ENCODE data around the gene SRSF3.
A peak's percentile ranks its signal among the peaks of the same experiment; 100 is the strongest.

Gene SRSF3

GRCh38 chr6:36613200-36613995 lies 19.2 kb downstream of the SRSF3 start:
- no peak overlapping the region for H3K4me3 ChIP-seq (ENCODE audit: low read depth, low read length)
- no peaks in the 10 kb centered on the region for H3K27me3 ChIP-seq (replicated peaks)
- no peak for TF ChIP-seq CTCF (IDR thresholded peaks at IDR 0.05; ENCODE audit: low read depth, low read length, missing control alignments)
- peaks cover 15% of the 10 kb centered on the region for H3K36me3 ChIP-seq (replicated peaks)
- H3K27ac ChIP-seq = no peak overlapping the region
- in situ Hi-C loops (cut with HindIII; ENCODE audit: low pct_ligation_motif_present, low sequenced_read_pairs) = no loop called here
- DNase-seq = no peak

- in situ Hi-C loops (cut with HindIII; ENCODE audit: low pct_ligation_motif_present, low sequenced_read_pairs) = no loop called here
- TF ChIP-seq CTCF (IDR thresholded peaks at IDR 0.05; ENCODE audit: low read depth, low read length, missing control alignments) = peak; percentile 81
- no peak for DNase-seq
- no peak overlapping the region for H3K27ac ChIP-seq
- H3K36me3 ChIP-seq (replicated peaks) = peaks cover 5% of the 10 kb centered on the region
- no peaks in the 10 kb centered on the region for H3K27me3 ChIP-seq (replicated peaks)
- H3K4me3 ChIP-seq (ENCODE audit: low read depth, low read length) = no peak overlapping the region
Observed at GRCh38 chr6:36615018-36615761, 21.0 kb downstream of the SRSF3 start.

GRCh38 chr6:36616893-36617521 lies 22.8 kb downstream of the SRSF3 start:
- no peak for DNase-seq

GRCh38 chr6:36618366-36619355 lies 24.5 kb downstream of the SRSF3 start:
- TF ChIP-seq CTCF (IDR thresholded peaks at IDR 0.05; ENCODE audit: low read depth, low read length, missing control alignments) = no peak
- H3K27ac ChIP-seq = no peak overlapping the region
- in situ Hi-C loops (cut with HindIII; ENCODE audit: low pct_ligation_motif_present, low sequenced_read_pairs) = no loop called here
- no peak for DNase-seq
- H3K4me3 ChIP-seq (ENCODE audit: low read depth, low read length) = no peak overlapping the region
- no peaks in the 10 kb centered on the region for H3K36me3 ChIP-seq (replicated peaks)
- no peaks in the 10 kb centered on the region for H3K27me3 ChIP-seq (replicated peaks)

More at GRCh38 chr6:36616893-36617521, 22.8 kb downstream of the SRSF3 start:
- no peak overlapping the region for H3K27ac ChIP-seq
- no peak overlapping the region for H3K4me3 ChIP-seq (ENCODE audit: low read depth, low read length)
- no peak for TF ChIP-seq CTCF (IDR thresholded peaks at IDR 0.05; ENCODE audit: low read depth, low read length, missing control alignments)
- peaks cover 1% of the 10 kb centered on the region for H3K36me3 ChIP-seq (replicated peaks)
- in situ Hi-C loops (cut with HindIII; ENCODE audit: low pct_ligation_motif_present, low sequenced_read_pairs) = no loop called here
- no peaks in the 10 kb centered on the region for H3K27me3 ChIP-seq (replicated peaks)

GRCh38 chr6:36621371-36621855 lies 27.3 kb downstream of the SRSF3 start:
- DNase-seq = no peak
- no peak overlapping the region for H3K4me3 ChIP-seq (ENCODE audit: low read depth, low read length)
- H3K27ac ChIP-seq = no peak overlapping the region
- no peaks in the 10 kb centered on the region for H3K27me3 ChIP-seq (replicated peaks)
- no peak for TF ChIP-seq CTCF (IDR thresholded peaks at IDR 0.05; ENCODE audit: low read depth, low read length, missing control alignments)
- H3K36me3 ChIP-seq (replicated peaks) = no peaks in the 10 kb centered on the region
- in situ Hi-C loops (cut with HindIII; ENCODE audit: low pct_ligation_motif_present, low sequenced_read_pairs) = no loop called here

Data from brain microvascular endothelial cell (primary cell).